Measurements from ENCODE around the gene MRPS26.
"Not testable (repeated sequence)": the region's sequence is repeated elsewhere in the genome, so short reads cannot be mapped to it uniquely, and the experiment has no call there.

The MRPS26 gene

GRCh38 chr20:3041854-3042409 lies 3.9 kb upstream of the MRPS26 start:
- no peak for DNase-seq (ENCODE audit: low read depth in 2 of 2, low spot score in 1 of 2)

GRCh38 chr20:3042625-3043024 lies 3.2 kb upstream of the MRPS26 start:
- DNase-seq (ENCODE audit: low read depth in 2 of 2, low spot score in 1 of 2) = no peak

GRCh38 chr20:3043322-3043721 lies 2.5 kb upstream of the MRPS26 start, which contains the start of gene GNRH2:
Gene GNRH2, plus strand, starts transcription at chr20:3043622. Its CDS starts 793 bp downstream, at chr20:3044415.
- DNase-seq (ENCODE audit: low read depth in 2 of 2, low spot score in 1 of 2) = no peak

GRCh38 chr20:3044336-3044965 lies 1.4 kb upstream of the MRPS26 start:
- no peak for DNase-seq (ENCODE audit: low read depth in 2 of 2, low spot score in 1 of 2)

- peak in 1 of 2 donors; percentile 21 for DNase-seq (ENCODE audit: low read depth in 2 of 2, low spot score in 1 of 2)
Observed at GRCh38 chr20:3045042-3045815, 623 bp upstream of the MRPS26 start.

- no peak for DNase-seq (ENCODE audit: low read depth in 2 of 2, low spot score in 1 of 2)
Observed at GRCh38 chr20:3046677-3047462, 1.0 kb downstream of the MRPS26 start.

- DNase-seq (ENCODE audit: low read depth in 2 of 2, low spot score in 1 of 2) = no peak
Observed at GRCh38 chr20:3047486-3048419, 1.9 kb downstream of the MRPS26 start.

- no peak for DNase-seq (ENCODE audit: low read depth in 2 of 2, low spot score in 1 of 2)
Observed at GRCh38 chr20:3051385-3052019, 5.7 kb downstream of the MRPS26 start.

GRCh38 chr20:3059489-3059888 lies 13.6 kb downstream of the MRPS26 start:
- DNase-seq (ENCODE audit: low read depth in 2 of 2, low spot score in 1 of 2) = no peak

GRCh38 chr20:3064119-3064518 lies 18.3 kb downstream of the MRPS26 start:
- DNase-seq (ENCODE audit: low read depth in 2 of 2, low spot score in 1 of 2) = not testable (repeated sequence)

- DNase-seq (ENCODE audit: low read depth in 2 of 2, low spot score in 1 of 2) = no peak
Observed at GRCh38 chr20:3067139-3068014, 21.5 kb downstream of the MRPS26 start.

- no peak for DNase-seq (ENCODE audit: low read depth in 2 of 2, low spot score in 1 of 2)
Observed at GRCh38 chr20:3068075-3068474, 22.2 kb downstream of the MRPS26 start.

- DNase-seq (ENCODE audit: low read depth in 2 of 2, low spot score in 1 of 2) = no peak
Observed at GRCh38 chr20:3068986-3069900, 23.4 kb downstream of the MRPS26 start.

- no peak for DNase-seq (ENCODE audit: low read depth in 2 of 2, low spot score in 1 of 2)
Observed at GRCh38 chr20:3070725-3071124, 24.9 kb downstream of the MRPS26 start.

GRCh38 chr20:3071266-3071609 lies 25.4 kb downstream of the MRPS26 start:
- no peak for DNase-seq (ENCODE audit: low read depth in 2 of 2, low spot score in 1 of 2)

- peak; percentile 38 to 44 for DNase-seq (ENCODE audit: low read depth in 2 of 2, low spot score in 1 of 2)
Observed at GRCh38 chr20:3071610-3072529, 26.0 kb downstream of the MRPS26 start, which contains the start of gene OXT. Gene OXT, plus strand, starts transcription at chr20:3071620. Its CDS starts 36 bp downstream, at chr20:3071656.

All from stimulated activated CD8-positive, alpha-beta memory T cell treated with anti-CD3 and anti-CD28 coated beads, Interleukin-4, amount 100 ng/mL, for 1 hour (primary cell).